Nephron progenitor cell (in vitro differentiated cells): ENCODE data around the gene STYXL1.
"Not testable (repeated sequence)": the region's sequence is repeated elsewhere in the genome, so short reads cannot be mapped to it uniquely, and the experiment has no call there.

Experiments used
- DNase-seq: peaks from one replicate; pipeline ENCODE4 v3.0.0; 2021
- H3K27ac Mint-ChIP-seq: 2 replicates; pipeline ENCODE4 v1.8.0; 2021; ENCODE audit warnings: mild to moderate bottlenecking, moderate library complexity, mixed read lengths
- H3K27me3 Mint-ChIP-seq: 2 replicates; pipeline ENCODE4 v1.8.0; 2021; ENCODE audit warnings: mild to moderate bottlenecking, low read depth, mixed read lengths; ENCODE audit not compliant: poor library complexity
- H3K36me3 Mint-ChIP-seq: 2 replicates; pipeline ENCODE4 v1.8.0; 2021; ENCODE audit warnings: low read depth, mixed read lengths
- H3K4me1 Mint-ChIP-seq: 2 replicates; pipeline ENCODE4 v1.8.0; 2021; ENCODE audit warnings: mixed read lengths
- H3K4me3 Mint-ChIP-seq: 2 replicates; pipeline ENCODE4 v1.8.0; 2021; ENCODE audit warnings: mild to moderate bottlenecking, moderate library complexity, mixed read lengths
- H3K9me3 Mint-ChIP-seq: 2 replicates; pipeline ENCODE4 v1.8.0; 2021; ENCODE audit warnings: mild to moderate bottlenecking, moderate library complexity, mixed read lengths
- CTCF ChIP-seq: fragments of 200-600 bp; sonication (generic); IDR thresholded peaks from 2 replicates; pipeline ENCODE4 v1.5.0; 2021; ENCODE audit warnings: antibody characterized with exemption

Gene STYXL1

GRCh38 chr7:76054123-76055120, 6.6 kb upstream of the STYXL1 start:
- no peak overlapping the region for H3K4me3 Mint-ChIP-seq
- TF ChIP-seq CTCF = no peak
- no peaks in the 10 kb centered on the region for H3K9me3 Mint-ChIP-seq
- peaks cover 10% of the 10 kb centered on the region for H3K4me1 Mint-ChIP-seq
- no peaks in the 10 kb centered on the region for H3K27me3 Mint-ChIP-seq
- H3K27ac Mint-ChIP-seq = peak overlapping the region; percentile 54
- no peak for DNase-seq
- H3K36me3 Mint-ChIP-seq = peaks cover 28% of the 10 kb centered on the region

- no peak for TF ChIP-seq CTCF
- Mint-ChIP-seq H3K4me1 (peaks cover 20% of the 10 kb centered on the region), H3K36me3 (peaks cover 31% of the 10 kb centered on the region), H3K27ac (peak overlapping the region; percentile 42), H3K27me3 (no peaks in the 10 kb centered on the region), H3K9me3 (no peaks in the 10 kb centered on the region), H3K4me3 (no peak overlapping the region)
- DNase-seq = no peak
These were observed 5.7 kb upstream of the STYXL1 start for GRCh38 chr7:76053461-76053860.

DNA sequence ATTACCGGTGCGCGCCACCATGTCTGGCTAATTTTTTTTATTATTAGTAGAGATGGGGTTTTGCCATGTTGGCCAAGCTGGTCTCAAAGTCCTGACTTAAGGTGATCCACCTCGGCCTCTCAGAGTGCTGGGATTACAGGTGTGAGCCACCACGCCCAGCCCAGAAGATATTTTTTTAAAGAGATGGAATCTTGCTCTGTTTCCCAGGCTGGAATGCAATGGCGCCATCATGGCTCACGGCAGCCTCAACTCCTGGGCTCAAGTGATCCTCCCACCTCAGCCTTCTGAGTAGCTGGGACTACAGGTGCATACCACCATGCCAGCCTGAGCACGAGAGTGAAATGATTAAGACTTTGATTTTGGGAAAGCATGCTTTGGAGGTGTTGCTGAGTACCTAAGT, 4.9 kb upstream of the STYXL1 start:
- not testable (repeated sequence) for H3K4me3 Mint-ChIP-seq, H3K27me3 Mint-ChIP-seq, DNase-seq, H3K9me3 Mint-ChIP-seq, H3K27ac Mint-ChIP-seq
- H3K4me1 Mint-ChIP-seq = peaks cover 22% of the 10 kb centered on the region
- H3K36me3 Mint-ChIP-seq = peaks cover 24% of the 10 kb centered on the region

DNA sequence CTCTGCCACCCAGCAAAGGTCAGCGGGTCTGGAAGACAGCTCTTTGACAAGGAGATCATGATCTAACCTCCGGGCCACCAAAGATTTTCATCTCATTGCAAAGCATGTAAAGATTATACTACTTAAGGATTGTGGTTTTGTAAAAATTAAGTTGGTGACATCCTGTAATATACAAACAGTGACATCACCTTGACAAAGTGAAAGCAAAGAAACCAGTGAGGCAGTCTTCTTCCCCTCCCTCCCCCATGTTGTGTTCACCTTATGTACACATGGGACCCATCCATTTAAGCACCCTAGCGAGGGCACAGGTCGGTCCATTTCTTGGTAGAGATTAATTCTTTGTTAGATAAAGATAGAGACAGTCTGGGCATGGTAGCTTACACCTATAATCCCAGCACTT, 4.0 kb upstream of the STYXL1 start:
- no peaks in the 10 kb centered on the region for H3K9me3 Mint-ChIP-seq
- no peak for TF ChIP-seq CTCF
- H3K4me1 Mint-ChIP-seq = peaks cover 22% of the 10 kb centered on the region
- no peak for DNase-seq
- H3K27me3 Mint-ChIP-seq = no peaks in the 10 kb centered on the region
- peaks cover 20% of the 10 kb centered on the region for H3K36me3 Mint-ChIP-seq
- no peak overlapping the region for H3K4me3 Mint-ChIP-seq
- H3K27ac Mint-ChIP-seq = peak overlapping the region; percentile 73

DNA sequence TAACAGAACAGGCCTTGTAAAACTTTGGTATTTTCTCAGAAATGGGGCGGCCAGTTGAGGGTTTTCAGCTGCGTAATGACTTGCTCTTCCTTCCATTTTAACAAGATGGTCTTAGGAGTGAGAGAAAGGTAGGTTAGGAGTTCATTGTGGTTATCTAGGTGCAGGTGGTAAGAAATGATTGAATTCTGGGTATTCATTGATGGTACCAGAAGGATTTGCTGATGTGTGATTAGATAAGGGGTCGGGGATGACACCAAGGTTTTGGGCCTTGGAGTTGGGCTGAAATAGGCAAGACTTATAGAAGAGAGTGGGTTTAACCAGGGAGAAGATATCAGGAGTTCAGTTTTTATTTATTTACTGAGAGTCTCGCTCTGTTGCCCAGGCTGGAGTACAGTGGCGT, 2.7 kb upstream of the STYXL1 start:
- no peak for TF ChIP-seq CTCF
- no peaks in the 10 kb centered on the region for H3K27me3 Mint-ChIP-seq
- no peak for DNase-seq
- H3K9me3 Mint-ChIP-seq = no peaks in the 10 kb centered on the region
- no peak overlapping the region for H3K4me3 Mint-ChIP-seq
- peak overlapping the region; percentile 65 for H3K27ac Mint-ChIP-seq
- peaks cover 28% of the 10 kb centered on the region for H3K4me1 Mint-ChIP-seq
- H3K36me3 Mint-ChIP-seq = peaks cover 20% of the 10 kb centered on the region

DNA sequence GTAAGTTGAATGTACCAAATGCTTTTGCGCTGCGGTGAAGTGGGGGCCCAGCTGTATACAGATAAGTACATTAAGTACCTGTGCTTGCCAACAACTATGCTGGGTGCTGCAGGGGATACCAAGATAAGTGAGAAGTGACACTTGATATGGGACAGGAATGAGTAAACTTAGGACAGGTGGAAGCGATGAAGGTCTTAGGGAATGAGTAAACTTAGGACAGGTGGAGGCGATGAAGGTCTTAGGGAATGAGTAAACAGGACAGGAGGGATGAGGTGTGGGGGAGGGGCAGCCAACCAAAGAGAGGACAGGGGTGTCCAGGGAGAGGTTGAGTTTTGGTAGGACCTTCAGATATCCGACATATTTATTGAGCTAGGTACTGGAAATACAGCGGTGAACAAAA, 1.5 kb upstream of the STYXL1 start:
- Mint-ChIP-seq H3K4me3 (peak overlapping the region; percentile 99), H3K27ac (peak overlapping the region; percentile 3), H3K36me3 (peaks cover 28% of the 10 kb centered on the region), H3K9me3 (no peaks in the 10 kb centered on the region), H3K4me1 (peaks cover 39% of the 10 kb centered on the region), H3K27me3 (no peaks in the 10 kb centered on the region)
- DNase-seq = no peak
- no peak for TF ChIP-seq CTCF
